AG08395 (cell line): ENCODE data around the gene MINDY4.
A peak's percentile ranks its signal among the peaks of the same experiment; 100 is the strongest.

Source experiments
- DNase-seq: peaks from one replicate; pipeline ENCODE4 v3.0.0; 2012; ENCODE audit warnings: mixed read lengths, low spot score

MINDY4 gene

DNA sequence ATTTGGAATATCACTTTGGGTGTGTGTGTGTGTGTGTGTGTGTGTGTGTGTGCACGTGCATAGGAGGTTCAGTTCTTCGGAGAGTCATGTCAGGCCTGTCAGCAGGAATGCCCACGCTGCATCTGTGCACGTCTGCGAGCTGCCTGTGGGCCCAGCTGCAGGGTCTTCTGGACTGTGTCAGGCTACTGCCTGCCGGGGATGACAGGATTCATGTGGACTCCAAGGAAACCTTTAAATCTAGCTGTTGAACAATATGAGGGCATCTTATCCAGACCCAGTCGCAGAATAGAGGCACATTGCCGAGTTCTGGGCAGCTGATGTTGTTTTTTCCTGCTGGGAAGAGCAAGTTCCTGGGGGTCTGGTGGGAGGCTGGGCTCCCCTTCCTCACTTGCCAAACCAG is 159.4 kb downstream of the MINDY4 start:
- DNase-seq: no peak

- DNase-seq: peak; percentile 92
Measured at GRCh38 chr7:30931161-30931928, 160.1 kb downstream of the MINDY4 start.

DNA sequence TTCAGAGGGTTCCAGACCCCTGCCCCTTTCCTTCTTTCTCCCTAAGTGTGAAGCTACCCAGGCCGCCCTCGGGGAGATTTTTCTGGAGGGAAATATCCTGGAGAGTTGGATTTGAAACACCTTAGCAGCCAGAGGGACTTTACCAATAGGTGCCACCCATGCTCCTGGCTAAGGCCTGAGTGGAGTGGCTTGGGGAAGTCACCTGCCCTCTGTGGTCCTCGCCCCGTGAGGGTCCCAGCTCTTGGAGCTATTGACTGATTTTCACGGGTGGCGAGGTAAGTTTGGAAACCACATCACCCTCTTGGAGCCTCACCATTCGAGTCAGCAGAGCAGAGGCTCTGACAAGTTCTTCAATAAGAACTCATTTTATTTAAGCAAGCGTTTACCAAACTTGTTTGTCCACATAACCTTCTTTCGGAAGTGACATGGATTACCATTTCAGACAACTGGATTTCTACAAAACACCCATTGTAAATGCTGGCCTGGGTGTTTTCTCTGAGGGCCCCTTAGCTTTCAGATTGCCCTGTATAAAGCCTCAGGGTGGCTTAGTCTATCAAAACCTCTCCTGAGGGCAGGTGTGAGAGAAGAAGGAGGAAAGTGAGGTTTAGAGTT is 160.8 kb downstream of the MINDY4 start:
- DNase-seq: peak; percentile 1

DNA sequence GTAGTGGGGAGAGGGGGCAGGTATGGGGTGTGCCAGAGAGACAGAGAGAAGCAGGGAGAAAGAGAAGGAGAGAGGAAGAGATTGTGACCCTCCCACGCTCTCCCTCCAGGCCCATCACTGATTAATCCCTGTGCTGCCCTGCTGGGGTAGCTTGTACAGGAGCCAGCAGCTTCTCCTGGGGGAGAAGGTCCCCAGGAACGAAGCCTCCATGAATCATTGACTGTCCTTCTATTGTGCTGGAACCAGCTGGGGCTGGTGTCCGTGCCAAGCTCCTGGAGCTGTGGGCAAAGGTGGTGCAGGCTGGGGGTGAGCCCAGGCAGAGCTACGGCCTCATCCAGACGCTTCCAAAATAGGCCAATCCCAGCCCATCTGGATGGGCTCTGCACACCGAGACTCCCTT is 161.3 kb downstream of the MINDY4 start:
- no peak for DNase-seq

DNA sequence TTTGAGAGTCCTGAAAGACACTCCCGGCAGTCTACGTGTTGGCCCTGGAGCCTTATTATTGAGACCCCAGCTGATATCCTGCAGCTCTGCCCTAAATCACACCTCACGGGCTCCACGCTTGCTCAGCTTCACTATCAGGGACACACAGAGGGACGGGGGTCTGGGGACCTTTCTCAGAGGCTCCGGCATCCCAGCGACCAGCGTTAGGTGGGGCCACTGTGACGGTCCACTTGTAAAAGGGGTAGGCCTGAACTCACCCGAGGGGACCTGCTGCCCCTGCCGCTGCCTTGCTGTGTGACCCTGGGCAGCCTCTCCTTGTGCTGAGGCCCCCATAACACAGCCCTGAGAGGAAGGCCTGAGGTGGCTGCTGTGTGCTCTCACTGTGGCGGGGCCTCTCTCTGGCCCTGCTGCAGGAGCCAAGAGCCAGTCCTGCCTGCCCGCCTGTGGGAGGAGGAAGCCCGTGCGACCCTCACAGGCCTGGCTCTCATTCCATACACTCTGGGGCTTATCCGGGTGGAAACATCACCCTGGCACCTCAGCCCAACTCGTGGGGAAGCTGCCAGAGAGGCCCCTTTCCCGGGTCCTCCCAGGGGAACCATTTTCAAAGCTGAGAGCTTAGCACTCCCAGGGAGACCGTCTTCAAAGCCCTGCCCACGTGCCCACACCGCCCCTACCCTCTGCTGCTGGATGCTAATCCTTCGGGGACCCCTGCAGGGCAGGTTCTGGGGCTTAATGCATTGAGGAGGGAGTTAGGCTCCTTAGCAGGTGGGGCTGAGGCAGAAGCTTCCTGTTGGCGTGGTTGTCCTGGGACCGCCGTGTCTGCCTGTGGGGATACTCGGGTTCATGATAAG is 162.1 kb downstream of the MINDY4 start:
- DNase-seq: no peak

- DNase-seq: peak; percentile 1
Measured at GRCh38 chr7:30934225-30934624, 163.0 kb downstream of the MINDY4 start.

DNA sequence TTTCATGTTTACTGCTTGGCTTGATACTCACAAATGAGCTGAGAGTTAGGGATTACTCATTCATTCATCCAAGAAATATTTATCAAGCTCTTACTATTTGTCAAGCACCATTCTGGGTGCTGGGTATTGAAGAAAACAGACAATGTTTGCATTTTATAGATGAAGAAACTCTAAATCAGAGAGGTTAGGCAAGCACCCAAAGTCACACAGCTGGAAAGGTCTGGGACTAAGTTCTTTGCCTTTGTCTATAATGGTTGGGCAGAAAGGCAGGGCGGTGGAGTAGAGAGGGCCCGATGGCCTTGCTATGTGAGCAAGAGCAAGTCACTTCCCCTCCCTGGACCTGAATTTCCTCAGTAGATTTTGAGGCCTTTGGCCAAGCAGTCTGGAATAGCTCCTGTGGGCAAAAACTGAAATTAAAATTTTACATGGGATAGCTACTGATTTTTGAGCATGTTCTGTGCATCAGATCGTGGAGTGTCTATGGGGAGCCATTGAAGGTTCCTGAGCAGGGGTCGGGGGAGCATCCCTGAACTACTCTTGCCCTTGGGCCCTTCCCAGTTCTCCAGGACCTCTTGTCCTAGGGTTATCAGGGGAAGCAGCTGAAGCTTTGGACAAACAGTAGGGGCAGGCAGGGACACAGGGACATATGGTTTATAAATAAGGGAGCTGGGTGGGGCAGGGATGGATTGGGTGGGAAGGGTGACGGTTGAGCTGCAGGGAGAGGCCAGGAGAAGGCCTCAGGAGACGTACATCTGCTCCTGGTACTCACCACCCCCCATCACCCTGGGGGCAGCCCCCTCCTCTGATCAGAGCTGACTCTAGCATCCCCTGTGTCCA is 163.7 kb downstream of the MINDY4 start:
- DNase-seq: peak; percentile 1

- no peak for DNase-seq
Measured at GRCh38 chr7:30935569-30935877, 164.3 kb downstream of the MINDY4 start.

GRCh38 chr7:30936650-30937245 is 165.5 kb downstream of the MINDY4 start:
- peak; percentile 0 for DNase-seq

GRCh38 chr7:30937416-30937815 is 166.2 kb downstream of the MINDY4 start:
- DNase-seq: no peak

- peak; percentile 83 for DNase-seq
Measured at GRCh38 chr7:30938435-30939316, 167.5 kb downstream of the MINDY4 start.

DNA sequence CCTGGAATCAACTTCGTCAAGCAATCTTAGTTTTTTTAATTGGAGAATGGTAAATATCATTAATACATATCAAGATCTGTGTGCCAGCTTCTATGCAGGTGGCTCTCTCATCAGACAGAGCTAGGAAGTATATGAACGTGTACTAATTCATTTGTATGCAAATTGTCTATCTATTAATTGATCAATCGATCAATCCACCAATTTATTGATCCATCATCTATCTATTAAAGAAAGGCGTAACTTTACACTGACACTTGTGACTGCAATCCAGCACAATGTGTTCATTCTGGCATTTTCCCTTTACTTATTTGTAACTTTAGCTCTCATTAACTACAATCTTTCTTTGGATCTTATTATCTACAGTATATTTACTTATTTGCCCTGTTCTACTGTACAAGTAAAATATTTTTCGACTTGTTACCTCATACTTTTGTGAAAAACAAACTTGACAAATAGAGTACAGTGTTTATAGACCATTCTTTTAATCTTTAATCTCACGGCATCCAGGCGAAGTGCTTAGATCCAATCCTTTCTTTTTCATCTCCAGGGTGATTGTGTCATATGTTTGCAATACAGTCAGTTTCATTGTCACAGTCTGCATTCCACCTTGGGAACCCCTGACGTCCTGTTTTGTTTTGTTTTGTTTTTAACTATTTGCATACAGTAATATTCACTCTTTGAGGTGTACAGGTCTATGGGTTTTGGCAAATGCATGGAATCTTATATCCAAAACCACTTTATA is 170.5 kb downstream of the MINDY4 start:
- DNase-seq: no peak
